Stimulated activated CD4-positive, alpha-beta T cell treated with anti-CD3 and anti-CD28 coated beads, Interleukin-4, amount 100 ng/mL, for 1 hour (primary cell): ENCODE data around the gene MCRS1.
"Not testable (repeated sequence)": the region's sequence is repeated elsewhere in the genome, so short reads cannot be mapped to it uniquely, and the experiment has no call there.

Source experiments
- DNase-seq: peaks from one replicate; pipeline ENCODE4 v3.0.0-alpha.2; 2020

MCRS1 gene, protein sequence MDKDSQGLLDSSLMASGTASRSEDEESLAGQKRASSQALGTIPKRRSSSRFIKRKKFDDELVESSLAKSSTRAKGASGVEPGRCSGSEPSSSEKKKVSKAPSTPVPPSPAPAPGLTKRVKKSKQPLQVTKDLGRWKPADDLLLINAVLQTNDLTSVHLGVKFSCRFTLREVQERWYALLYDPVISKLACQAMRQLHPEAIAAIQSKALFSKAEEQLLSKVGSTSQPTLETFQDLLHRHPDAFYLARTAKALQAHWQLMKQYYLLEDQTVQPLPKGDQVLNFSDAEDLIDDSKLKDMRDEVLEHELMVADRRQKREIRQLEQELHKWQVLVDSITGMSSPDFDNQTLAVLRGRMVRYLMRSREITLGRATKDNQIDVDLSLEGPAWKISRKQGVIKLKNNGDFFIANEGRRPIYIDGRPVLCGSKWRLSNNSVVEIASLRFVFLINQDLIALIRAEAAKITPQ

DNA sequence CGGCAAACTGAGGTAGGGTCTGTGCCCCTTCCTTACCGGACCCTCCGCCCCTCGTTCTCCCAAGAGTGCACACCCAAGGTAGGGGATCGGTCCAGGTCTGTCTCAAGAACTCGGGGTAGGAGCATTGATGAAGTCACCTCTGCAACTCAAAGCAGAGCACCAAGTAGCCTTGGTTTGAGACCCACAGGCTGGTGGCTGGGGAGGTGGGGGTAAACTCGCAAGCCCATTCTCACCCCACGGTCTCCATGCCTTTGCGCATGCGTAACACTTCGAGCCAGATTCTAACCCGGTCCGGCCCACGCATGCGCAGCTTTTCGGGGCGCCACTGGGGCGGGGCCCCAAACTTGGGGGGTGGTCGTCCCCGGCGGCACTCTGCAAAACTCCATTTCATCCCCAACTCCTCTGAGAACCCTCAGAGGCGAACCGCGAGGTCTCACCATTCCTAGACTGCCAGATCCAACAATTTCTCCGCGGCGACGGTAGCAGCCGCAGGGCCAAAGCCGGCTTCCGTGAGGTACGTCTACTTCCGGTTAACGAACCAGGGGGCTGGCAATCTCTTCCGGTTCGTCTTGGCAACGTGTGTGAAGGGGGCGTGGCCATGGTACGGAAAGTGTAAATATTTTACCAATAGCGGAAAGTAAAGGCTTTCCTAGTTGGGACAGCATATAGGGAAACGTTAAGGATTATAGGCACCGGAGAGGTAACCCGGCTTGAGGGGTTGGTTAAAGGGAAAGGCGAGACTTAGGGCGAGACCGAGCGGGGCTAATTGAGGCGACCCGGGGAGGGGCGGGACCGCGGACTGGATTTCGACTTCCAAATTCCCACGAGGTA, at the start of gene MCRS1:
TSS of gene MCRS1 (minus strand) at position 532 of the 831 bp plus-strand sequence. CDS start 1,411 bp downstream, outside the sequence.
- peak; percentile 84 for DNase-seq

GRCh38 chr12:49616533-49617219, 48.7 kb upstream of the MCRS1 start:
- DNase-seq, result no peak

DNA sequence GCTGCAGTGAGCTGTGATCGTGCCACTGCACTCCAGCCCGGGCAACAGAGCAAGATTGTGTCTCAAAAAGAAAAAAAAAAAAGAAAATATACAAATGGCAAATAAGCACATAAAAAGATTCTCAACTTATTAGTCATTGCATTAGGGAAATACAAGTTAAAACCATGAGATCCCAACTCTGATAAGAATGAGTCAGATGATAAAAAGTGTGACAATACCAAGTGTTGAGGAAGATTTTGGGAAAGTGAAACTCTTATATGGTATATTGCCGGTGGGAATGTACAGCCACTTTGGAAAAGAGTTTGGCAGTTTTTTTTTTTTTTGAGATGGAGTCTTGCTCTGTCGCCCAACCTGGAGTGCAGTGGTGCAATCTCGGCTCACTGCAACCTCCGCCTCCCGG, 47.8 kb upstream of the MCRS1 start:
- no peak for DNase-seq

DNA sequence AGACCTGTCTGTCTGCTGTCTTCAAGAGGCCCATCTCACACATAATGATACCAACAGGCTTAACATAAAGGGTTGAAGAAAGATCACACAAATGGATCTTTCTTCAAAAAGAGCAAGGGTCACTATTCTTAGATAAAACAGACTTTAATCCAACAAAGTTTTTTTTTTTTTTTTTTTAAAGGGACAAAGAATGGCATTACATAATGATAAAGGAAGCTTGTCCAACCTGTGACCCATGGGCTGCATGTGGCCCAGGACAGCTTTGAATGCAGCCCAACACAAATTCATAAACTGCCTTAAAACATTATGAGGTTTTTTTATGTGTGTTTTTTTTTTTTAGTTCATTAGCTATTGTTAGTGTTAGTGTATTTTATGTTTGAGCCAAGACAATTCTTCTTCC, 44.3 kb upstream of the MCRS1 start:
- DNase-seq, result no peak

DNA sequence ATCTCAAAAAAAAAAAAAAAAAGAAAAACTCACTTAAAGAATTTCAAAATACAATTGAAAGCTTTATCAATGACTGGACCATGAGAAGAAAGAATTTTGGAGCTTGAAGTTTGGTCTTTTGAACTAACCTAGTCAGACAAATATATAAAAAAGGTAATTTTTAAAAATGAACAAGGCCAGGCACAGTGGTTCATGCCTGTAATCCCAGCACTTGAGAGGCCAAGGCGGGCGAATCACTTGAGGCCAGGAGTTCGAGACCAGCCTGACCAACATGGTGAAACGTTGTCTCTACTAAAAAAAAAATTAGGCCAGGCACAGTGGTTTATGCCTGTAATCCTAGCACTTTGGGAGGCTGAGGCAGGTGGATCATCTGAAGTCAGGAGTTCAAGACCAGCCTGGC, 42.8 kb upstream of the MCRS1 start:
- not testable (repeated sequence) for DNase-seq

DNA sequence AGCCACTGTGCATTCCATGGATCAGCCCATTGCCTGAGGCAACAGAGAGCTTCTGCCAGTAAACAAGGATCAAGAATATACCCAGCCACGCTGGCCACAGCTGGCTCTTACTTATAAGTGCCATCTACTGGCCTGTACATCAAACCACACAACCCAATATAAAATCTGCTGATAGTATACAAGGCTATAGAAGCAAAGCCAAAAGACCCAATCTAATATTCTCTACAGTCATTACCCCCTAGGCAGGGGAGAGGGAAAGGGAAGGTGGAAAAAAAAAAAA, 41.9 kb upstream of the MCRS1 start:
- no peak for DNase-seq

GRCh38 chr12:49609059-49609874, 41.3 kb upstream of the MCRS1 start:
- no peak for DNase-seq

DNA sequence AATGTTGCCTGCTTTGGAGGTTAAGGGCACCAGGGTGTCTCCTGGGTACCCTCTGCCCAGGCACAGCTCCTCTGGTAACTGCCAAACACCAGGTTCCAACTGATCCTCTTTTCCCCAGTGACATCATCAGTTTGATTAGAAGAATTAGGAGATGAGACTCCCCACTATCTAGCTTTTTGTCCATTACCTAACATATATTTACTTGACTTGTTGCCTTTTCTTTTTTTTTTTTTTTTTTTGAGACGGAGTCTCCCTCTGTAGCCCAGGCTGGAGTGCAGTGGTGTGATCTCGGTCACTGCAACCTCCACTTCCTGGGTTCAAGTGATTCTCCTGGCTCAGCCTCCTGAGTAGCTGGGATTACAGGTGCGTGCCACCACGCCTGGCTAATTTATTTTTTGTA, 37.6 kb upstream of the MCRS1 start, which contains the start of gene FAM186B:
TSS of gene FAM186B (minus strand) at position 101 of the 400 bp plus-strand sequence. CDS start 162 bp downstream, outside the sequence.
- not testable (repeated sequence) for DNase-seq

DNA sequence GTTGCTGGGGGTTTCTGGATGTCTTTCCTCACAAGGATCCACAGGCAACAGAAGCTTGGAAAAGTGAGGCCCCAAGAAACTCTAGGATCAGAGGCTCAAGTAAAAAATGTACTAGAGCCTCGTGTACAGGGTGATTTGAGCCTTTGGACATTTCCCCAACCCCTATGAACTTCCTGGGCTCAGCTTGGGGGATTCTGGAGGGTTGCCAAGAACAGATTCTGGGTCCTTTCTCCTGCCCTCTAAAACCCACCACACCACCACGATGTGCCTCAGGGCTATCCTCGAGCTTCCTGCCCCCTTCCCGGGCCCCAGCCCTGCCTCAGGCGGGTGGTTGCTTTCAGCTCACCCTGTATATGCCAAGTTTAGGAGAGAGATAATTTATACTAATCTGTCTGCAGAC, 36.9 kb upstream of the MCRS1 start:
- no peak for DNase-seq

DNA sequence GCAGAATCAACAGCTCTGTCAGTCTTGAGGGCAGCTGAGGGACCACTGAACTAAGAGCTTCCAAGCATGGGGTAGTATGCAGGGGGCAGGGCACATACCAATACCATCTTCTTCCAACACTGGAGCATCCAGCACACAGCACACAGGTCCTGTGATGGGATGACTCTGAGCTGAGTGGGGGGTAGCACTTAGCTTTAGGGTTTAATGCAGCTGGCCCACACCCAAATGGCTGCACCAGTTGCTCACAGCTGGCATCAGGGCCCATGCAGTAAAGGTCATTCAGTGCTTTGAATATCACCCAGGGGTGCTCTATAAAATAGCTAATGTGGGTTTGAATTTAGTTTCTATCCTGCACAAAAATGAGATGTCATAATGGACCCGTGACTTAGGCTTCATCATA, 35.8 kb upstream of the MCRS1 start:
- DNase-seq, result no peak

GRCh38 chr12:49599961-49600360, 32.0 kb upstream of the MCRS1 start:
- DNase-seq, result no peak

DNA sequence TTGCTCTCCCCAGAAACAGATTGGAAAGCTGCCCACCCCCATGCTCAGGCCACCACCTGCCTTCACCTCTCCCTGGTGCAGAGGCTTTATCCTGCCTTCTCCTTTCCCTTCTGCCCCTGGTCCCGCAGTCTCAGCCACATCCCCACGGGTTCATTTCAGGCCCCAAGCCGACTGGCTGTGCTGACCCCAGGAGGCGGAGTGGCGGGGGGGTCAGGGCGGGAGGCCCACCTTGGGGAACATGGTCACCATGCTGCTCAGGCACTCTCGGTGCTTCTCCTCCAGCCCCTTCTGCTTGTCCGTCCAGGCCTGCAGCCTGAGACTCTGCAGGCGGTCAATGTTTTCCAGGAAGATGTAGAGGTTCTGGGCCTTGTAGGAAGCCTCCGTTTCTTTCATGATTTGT, 30.6 kb upstream of the MCRS1 start:
- no peak for DNase-seq

GRCh38 chr12:49588721-49589516, 21.0 kb upstream of the MCRS1 start:
- DNase-seq, result no peak

GRCh38 chr12:49588281-49588680, 20.3 kb upstream of the MCRS1 start:
- no peak for DNase-seq

- DNase-seq, result no peak
Measured at GRCh38 chr12:49587174-49587908, 19.4 kb upstream of the MCRS1 start.

DNA sequence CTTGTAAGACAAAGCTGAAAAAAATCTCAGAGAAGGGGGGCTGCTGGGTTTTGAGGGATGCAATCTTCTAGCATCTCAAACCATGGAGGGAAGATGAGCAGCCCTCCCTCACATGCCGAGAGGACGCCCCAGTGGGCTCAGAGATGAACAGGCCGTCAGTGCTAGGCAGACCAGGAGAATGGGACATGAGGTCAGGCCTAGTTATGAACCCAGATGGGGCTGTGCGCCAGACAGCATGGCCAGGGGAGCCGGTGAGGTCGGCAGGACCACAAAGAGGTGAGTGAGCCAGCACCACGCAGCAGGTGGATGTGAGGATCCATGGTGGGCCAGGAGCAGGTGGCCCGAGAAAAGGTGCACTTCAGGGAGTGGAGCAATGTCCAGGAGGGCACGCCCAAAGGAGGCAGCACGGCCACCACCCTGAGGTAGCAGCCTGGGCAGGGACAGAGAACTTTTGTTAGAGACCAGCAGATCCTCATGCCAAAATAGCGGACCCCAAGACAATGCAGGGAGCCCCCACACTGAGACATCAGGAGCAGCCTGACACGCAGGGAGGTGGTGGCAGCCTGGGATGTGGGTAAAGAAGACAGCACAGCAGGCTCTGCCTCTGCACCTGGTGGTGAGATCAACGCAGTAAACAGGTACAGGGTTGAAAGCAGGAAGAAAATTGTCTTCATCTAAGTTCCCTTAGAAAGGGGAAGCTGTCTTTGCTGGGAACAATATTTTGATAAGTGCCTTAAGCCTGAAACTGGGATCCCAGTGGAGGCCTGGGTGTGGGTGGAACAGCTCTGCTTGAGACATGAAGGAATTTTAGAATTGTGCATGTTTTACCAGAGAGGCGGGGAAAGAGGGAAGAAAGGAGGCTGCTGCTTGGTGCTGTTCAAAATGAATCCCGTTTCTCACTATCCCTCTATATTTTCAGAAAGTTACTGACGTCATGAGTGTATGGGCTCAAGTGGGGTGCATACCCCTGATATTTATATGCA, 17.8 kb upstream of the MCRS1 start:
- no peak for DNase-seq

DNA sequence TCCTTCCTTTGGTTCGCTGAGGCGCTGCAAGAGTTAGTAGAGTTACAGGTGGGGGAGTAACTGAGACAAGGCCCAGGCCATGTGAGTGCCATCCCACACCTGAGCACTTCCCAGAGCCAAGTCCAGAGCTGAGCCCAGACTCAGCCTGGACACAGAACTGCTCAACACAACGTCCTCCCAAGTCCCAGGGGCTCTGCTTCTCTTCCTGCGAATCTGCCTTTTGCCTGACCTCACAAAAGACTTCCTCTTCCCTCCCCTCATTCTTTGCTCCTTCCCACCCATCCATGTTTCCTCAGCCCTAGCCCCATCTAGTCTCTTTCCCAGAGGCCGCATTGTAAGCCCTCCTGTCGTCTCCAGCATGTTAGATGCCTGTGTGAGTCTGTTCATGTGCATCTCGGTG, 16.6 kb upstream of the MCRS1 start:
- no peak for DNase-seq

- no peak for DNase-seq
Measured at GRCh38 chr12:49583366-49584094, 15.6 kb upstream of the MCRS1 start.

DNA sequence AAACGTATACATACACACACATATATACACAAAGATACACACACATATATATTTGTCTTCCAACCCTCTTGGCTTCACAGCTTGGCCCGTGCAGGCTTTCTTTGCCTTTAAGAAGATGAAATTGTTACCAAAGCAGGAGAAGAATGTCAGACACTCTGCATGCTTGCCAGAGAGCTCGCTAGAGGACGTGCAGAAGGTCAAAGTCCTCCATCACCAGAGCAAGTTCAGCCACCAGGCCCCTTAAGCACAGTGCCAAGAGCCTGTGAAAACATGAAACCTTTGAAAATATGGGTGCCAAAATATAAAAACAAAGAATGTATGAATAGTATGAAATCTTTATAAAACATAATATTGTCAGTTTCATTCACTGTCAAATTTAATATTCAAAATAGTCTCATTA, 14.9 kb upstream of the MCRS1 start:
- DNase-seq, result no peak
